ENCODE results near the gene FER. TPM values are rescaled to one million over a fixed set of nuclear protein-coding genes. Genes with fewer than 3 reads are reported as not detected.

Gene FER
- total and polyA plus RNA-seq, 9 of the 15 experiments (the other 6 are each of a cell fraction or from before 2014, with no cell fraction given), result 6.7 to 18.2 (median 8.9) TPM

- no peak for TF ChIP-seq MLLT1 (IDR thresholded peaks at IDR 0.05)
- TF ChIP-seq, protein P1, sequence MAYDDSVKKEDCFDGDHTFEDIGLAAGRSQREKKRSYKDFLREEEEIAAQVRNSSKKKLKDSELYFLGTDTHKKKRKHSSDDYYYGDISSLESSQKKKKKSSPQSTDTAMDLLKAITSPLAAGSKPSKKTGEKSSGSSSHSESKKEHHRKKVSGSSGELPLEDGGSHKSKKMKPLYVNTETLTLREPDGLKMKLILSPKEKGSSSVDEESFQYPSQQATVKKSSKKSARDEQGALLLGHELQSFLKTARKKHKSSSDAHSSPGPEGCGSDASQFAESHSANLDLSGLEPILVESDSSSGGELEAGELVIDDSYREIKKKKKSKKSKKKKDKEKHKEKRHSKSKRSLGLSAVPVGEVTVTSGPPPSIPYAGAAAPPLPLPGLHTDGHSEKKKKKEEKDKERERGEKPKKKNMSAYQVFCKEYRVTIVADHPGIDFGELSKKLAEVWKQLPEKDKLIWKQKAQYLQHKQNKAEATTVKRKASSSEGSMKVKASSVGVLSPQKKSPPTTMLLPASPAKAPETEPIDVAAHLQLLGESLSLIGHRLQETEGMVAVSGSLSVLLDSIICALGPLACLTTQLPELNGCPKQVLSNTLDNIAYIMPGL (CRISPR knock-in tag; IDR thresholded peaks at IDR 0.05), result no peak
- TF ChIP-seq, protein P2, sequence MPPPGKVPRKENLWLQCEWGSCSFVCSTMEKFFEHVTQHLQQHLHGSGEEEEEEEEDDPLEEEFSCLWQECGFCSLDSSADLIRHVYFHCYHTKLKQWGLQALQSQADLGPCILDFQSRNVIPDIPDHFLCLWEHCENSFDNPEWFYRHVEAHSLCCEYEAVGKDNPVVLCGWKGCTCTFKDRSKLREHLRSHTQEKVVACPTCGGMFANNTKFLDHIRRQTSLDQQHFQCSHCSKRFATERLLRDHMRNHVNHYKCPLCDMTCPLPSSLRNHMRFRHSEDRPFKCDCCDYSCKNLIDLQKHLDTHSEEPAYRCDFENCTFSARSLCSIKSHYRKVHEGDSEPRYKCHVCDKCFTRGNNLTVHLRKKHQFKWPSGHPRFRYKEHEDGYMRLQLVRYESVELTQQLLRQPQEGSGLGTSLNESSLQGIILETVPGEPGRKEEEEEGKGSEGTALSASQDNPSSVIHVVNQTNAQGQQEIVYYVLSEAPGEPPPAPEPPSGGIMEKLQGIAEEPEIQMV (tag; conservative IDR thresholded peaks at IDR 0.05; ENCODE audit: low read depth), result no peak
- TF ChIP-seq SREBF2 (CRISPR knock-in tag; IDR thresholded peaks at IDR 0.05), result no peak
- no peak for TF ChIP-seq ATF6 (CRISPR knock-in tag; IDR thresholded peaks at IDR 0.05)
Observed at GRCh38 chr5:108975697-108976096, 228.0 kb downstream of the FER start (continued).
